Body of pancreas (tissue), 4 donors: ENCODE results near the gene COL28A1.

Experiments used
- CTCF ChIP-seq, 7 experiments: fragments of 450-650 bp in 4 of 7; fragments of 200-600 bp in 3 of 7; sonication (generic) in 3 of 7; IDR thresholded peaks; one replicate each; pipeline ENCODE4 v1.5.1; 2016 to 2019; ENCODE audit warnings: antibody characterized with exemption in 7 of 7
- POLR2A ChIP-seq, 3 donors: fragments of 450-650 bp; IDR thresholded peaks; one replicate each; pipeline ENCODE4 v1.6.1; 2016; ENCODE audit warnings: antibody characterized with exemption in 3 of 3, mild to moderate bottlenecking in 2 of 3

- no peak for TF ChIP-seq POLR2A (IDR thresholded peaks at IDR 0.05)
- TF ChIP-seq CTCF (IDR thresholded peaks at IDR 0.05) = no peak
Measured at GRCh38 chr7:7354674-7355073, 181.0 kb downstream of the COL28A1 start.
